ENCODE data around the gene TBL1X. TPM values are rescaled to one million over a fixed set of nuclear protein-coding genes. Genes with fewer than 3 reads are reported as not detected.

TBL1X gene
- total and polyA plus RNA-seq, 2 donors (not counting 3 experiments of a cell fraction or from before 2014, with no cell fraction given) = 8.7 to 25.3 TPM

- TF ChIP-seq MYC (IDR thresholded peaks at IDR 0.05; ENCODE audit: low read depth, low read length) (no peak), POLR2AphosphoS5 (IDR thresholded peaks at IDR 0.05; ENCODE audit: insufficient read depth, low read depth, low read length) (no peak), JUN (IDR thresholded peaks at IDR 0.05; ENCODE audit: borderline replicate concordance, insufficient read depth, insufficient read length, low read depth) (no peak), GATA2 (IDR thresholded peaks at IDR 0.05; ENCODE audit: insufficient read depth, insufficient read length, low read depth, low read length) (no peak), FOS (IDR thresholded peaks at IDR 0.05; ENCODE audit: borderline replicate concordance, insufficient read depth, low read length) (no peak), POLR2A (IDR thresholded peaks at IDR 0.05; ENCODE audit: low read depth, low read length) (no peak), EZH2 (IDR thresholded peaks at IDR 0.05; ENCODE audit: borderline replicate concordance, low read depth, low read length, severe bottlenecking) (no peak)
- TF ChIP-seq, protein P1, sequence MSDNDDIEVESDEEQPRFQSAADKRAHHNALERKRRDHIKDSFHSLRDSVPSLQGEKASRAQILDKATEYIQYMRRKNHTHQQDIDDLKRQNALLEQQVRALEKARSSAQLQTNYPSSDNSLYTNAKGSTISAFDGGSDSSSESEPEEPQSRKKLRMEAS (IDR thresholded peaks at IDR 0.05; ENCODE audit: insufficient read depth, insufficient read length) = no peak
- TF ChIP-seq, protein P2, sequence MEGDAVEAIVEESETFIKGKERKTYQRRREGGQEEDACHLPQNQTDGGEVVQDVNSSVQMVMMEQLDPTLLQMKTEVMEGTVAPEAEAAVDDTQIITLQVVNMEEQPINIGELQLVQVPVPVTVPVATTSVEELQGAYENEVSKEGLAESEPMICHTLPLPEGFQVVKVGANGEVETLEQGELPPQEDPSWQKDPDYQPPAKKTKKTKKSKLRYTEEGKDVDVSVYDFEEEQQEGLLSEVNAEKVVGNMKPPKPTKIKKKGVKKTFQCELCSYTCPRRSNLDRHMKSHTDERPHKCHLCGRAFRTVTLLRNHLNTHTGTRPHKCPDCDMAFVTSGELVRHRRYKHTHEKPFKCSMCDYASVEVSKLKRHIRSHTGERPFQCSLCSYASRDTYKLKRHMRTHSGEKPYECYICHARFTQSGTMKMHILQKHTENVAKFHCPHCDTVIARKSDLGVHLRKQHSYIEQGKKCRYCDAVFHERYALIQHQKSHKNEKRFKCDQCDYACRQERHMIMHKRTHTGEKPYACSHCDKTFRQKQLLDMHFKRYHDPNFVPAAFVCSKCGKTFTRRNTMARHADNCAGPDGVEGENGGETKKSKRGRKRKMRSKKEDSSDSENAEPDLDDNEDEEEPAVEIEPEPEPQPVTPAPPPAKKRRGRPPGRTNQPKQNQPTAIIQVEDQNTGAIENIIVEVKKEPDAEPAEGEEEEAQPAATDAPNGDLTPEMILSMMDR (IDR thresholded peaks at IDR 0.05; ENCODE audit: extremely low read depth in 1 of 2, insufficient read depth in 1 of 2, low read depth in 1 of 2, low read length in 2 of 2) = no peak
- H3K4me1 ChIP-seq (ENCODE audit: control insufficient read depth, extremely low read depth, insufficient read depth, low read length) = no peaks in the 10 kb centered on the region
- no peaks in the 10 kb centered on the region for H3K9me3 ChIP-seq (replicated peaks; ENCODE audit: control insufficient read depth, insufficient read depth, low read length)
- ChIA-PET POLR2A (no interaction called here), CTCF (no interaction called here)
- no peak overlapping the region for H3K9ac ChIP-seq (replicated peaks; ENCODE audit: extremely low read depth, insufficient read depth, low read length)
- BruUV-seq (replicated peaks) = no TSS peak
- no peak overlapping the region for H2AFZ ChIP-seq (ENCODE audit: low read depth, low read length)
- no peaks in the 10 kb centered on the region for H3K27me3 ChIP-seq (ENCODE audit: control insufficient read depth in 2 of 2, insufficient read depth in 2 of 2, low read length in 2 of 2)
- no peaks in the 10 kb centered on the region for H3K79me2 ChIP-seq (ENCODE audit: control insufficient read depth, insufficient read depth, low read length)
- intact Hi-C loops (cut with micrococcal nuclease) = no loop called here
- H3K9me1 ChIP-seq (replicated peaks; ENCODE audit: control insufficient read depth, extremely low read depth, insufficient read depth, low read length) = no peaks in the 10 kb centered on the region
- H3K27ac ChIP-seq (ENCODE audit: insufficient read depth, low read depth, low read length) = no peak overlapping the region
- FAIRE-seq = peak; percentile 18
- H3K36me3 ChIP-seq (ENCODE audit: control insufficient read depth in 2 of 2, extremely low read depth in 1 of 2, insufficient read depth in 2 of 2, low read length in 2 of 2) = no peaks in the 10 kb centered on the region
- H3K4me3 ChIP-seq (replicated peaks in 1 of 3; ENCODE audit: insufficient read depth in 1 of 3, low read depth in 1 of 3, low read length in 3 of 3) = no peak overlapping the region
- DNase-seq (ENCODE audit: low read depth, low spot score) = no peak
- dilution Hi-C loops (cut with MboI; ENCODE audit: extremely low pct_ligation_motif_present, low sequenced_read_pairs) = no loop called here
- H3K4me2 ChIP-seq (ENCODE audit: insufficient read depth, low read length) = no peak overlapping the region
- H4K20me1 ChIP-seq (replicated peaks; ENCODE audit: control insufficient read depth, extremely low read depth, insufficient read depth, low read length) = no peaks in the 10 kb centered on the region
These were observed 170.5 kb downstream of the TBL1X start for GRCh38 chrX:9635368-9635767.

All from endothelial cell of umbilical vein (primary cell).